ENCODE data around the gene TNFSF12.

TNFSF12 gene

GRCh38 chr17:7515911-7516610 is 32.8 kb upstream of the TNFSF12 start:
- H3K4me3 ChIP-seq (ENCODE audit: low read depth, low read length) = no peak overlapping the region
- no peak for TF ChIP-seq CTCF (IDR thresholded peaks at IDR 0.05; ENCODE audit: borderline replicate concordance, insufficient read depth, low read depth, low read length)

DNA sequence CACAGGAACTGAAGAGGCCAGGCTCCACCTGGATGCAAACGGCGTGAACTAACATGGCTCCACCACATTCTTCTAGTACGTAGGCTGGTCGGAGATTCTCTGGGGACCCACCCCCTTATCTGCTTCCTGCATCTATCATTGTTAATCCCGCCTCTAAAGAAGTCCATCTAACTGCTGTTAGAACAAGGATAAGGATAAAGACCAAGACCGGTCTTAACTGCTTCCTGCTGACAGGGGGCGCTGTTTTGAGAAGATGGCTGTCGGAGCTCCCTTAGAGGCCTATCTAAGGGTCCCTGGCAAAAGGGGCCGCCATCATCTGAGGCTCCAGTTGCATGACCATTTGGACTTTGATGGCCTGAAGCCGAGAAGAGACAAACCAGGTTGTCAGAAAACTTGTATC is 25.8 kb upstream of the TNFSF12 start:
- peak; percentile 52; the same call in 1 of the 2 replicates for TF ChIP-seq CTCF (IDR thresholded peaks at IDR 0.05; ENCODE audit: borderline replicate concordance, insufficient read depth, low read depth, low read length)
- no peak overlapping the region for H3K4me3 ChIP-seq (ENCODE audit: low read depth, low read length)

DNA sequence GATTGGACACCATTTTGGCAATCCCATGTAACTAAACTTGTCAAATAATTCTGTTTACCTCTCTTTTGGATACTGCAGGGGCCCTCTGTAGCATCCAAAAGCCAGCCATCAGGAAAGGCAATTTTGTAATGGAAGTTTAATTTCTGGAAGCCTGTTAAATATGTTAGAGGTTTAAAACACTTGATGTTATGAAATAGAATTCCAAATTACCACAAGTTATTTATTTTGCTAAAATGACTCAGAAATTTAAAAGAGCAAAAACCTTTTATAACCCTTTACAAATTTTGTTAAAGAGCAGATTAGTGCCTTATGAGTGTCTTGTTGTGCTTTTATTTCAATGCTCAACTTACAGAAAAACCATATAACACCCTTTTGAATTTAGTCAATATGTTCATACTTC is 20.0 kb upstream of the TNFSF12 start:
- no peak for TF ChIP-seq CTCF (IDR thresholded peaks at IDR 0.05; ENCODE audit: borderline replicate concordance, insufficient read depth, low read depth, low read length)
- no peak overlapping the region for H3K4me3 ChIP-seq (ENCODE audit: low read depth, low read length)

GRCh38 chr17:7530023-7530900 is 18.6 kb upstream of the TNFSF12 start:
- TF ChIP-seq CTCF (IDR thresholded peaks at IDR 0.05; ENCODE audit: borderline replicate concordance, insufficient read depth, low read depth, low read length) = no peak
- H3K4me3 ChIP-seq (ENCODE audit: low read depth, low read length) = no peak overlapping the region

GRCh38 chr17:7538050-7538449 is 10.8 kb upstream of the TNFSF12 start:
- no peak overlapping the region for H3K4me3 ChIP-seq (ENCODE audit: low read depth, low read length)
- no peak for TF ChIP-seq CTCF (IDR thresholded peaks at IDR 0.05; ENCODE audit: borderline replicate concordance, insufficient read depth, low read depth, low read length)

DNA sequence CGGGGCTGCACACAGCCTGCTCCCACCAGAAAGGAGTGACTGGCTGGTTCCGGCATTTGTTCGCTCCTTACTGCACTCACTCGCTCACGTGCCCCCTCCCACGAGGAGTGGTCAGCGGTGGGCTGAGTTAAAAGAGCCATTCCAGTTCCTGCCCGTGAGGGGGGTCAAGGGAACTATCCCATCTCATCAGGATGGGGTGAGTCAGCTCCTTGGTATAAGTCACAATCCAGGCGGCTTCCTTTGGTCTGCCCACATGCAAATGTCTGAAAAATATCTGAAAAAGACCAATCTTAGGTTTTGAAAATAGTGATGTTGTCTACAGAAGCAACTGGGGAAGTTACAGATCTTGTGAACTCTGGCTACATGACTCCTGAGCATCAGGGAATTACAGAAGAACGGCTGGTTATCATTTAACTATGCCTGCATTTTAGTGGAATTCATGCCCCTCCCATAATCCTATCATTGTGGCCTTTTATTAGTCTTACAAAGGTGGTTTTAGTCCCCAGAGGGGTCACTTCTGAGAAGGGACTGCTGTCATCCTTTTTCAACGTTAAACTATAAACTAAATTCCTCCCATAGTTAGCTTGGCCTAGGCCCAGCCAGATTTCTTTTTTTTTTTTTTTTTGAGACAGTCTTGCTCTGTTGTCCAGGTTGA is 9.8 kb upstream of the TNFSF12 start:
- TF ChIP-seq CTCF (IDR thresholded peaks at IDR 0.05; ENCODE audit: borderline replicate concordance, insufficient read depth, low read depth, low read length) = no peak
- H3K4me3 ChIP-seq (ENCODE audit: low read depth, low read length) = no peak overlapping the region

Measured in GM12875 (cell line).